Ishikawa (cell line): ENCODE results near the gene TMEM131.

ENCODE experiments used
- CEBPB ChIP-seq: IDR thresholded peaks from 2 replicates; pipeline ENCODE4 v1.6.1; 2012
- EP300 ChIP-seq: IDR thresholded peaks from 2 replicates; pipeline ENCODE4 v1.6.1; 2012; ENCODE audit warnings: borderline replicate concordance
- NFIC ChIP-seq: IDR thresholded peaks from 2 replicates; pipeline ENCODE4 v1.6.1; 2012
- TAF1 ChIP-seq: IDR thresholded peaks from 2 replicates; pipeline ENCODE4 v1.6.1; 2012; ENCODE audit warnings: low read depth, mild to moderate bottlenecking
- YY1 ChIP-seq: IDR thresholded peaks from 2 replicates; pipeline ENCODE4 v1.6.1; 2012; ENCODE audit warnings: low read depth
- TF ChIP-seq, protein P1 (sequence below): IDR thresholded peaks from 2 replicates; pipeline ENCODE4 v1.6.1; 2012; ENCODE audit warnings: low read depth, mild to moderate bottlenecking
- TF ChIP-seq, protein P2 (sequence below): IDR thresholded peaks from 2 replicates; pipeline ENCODE4 v1.6.1; 2012

DNA sequence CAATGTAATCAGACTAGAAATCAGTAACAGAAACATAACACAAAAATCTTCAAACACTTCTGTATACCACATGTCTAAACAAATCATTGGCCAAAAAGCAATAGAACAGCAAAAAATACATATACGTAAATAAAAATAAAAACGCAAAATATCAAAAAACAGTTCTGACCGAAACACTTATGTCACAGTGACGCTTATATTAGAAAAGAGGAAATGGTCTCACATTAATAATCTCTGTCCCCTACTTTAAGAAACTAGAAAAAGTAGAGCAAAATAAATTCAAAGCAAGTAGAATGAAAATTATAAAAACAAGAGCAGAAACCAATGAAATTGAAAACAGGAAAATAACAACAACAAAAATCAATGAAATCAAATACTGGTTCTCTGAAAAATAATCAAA, 41.9 kb downstream of the TMEM131 start:
- TF ChIP-seq, protein P1, sequence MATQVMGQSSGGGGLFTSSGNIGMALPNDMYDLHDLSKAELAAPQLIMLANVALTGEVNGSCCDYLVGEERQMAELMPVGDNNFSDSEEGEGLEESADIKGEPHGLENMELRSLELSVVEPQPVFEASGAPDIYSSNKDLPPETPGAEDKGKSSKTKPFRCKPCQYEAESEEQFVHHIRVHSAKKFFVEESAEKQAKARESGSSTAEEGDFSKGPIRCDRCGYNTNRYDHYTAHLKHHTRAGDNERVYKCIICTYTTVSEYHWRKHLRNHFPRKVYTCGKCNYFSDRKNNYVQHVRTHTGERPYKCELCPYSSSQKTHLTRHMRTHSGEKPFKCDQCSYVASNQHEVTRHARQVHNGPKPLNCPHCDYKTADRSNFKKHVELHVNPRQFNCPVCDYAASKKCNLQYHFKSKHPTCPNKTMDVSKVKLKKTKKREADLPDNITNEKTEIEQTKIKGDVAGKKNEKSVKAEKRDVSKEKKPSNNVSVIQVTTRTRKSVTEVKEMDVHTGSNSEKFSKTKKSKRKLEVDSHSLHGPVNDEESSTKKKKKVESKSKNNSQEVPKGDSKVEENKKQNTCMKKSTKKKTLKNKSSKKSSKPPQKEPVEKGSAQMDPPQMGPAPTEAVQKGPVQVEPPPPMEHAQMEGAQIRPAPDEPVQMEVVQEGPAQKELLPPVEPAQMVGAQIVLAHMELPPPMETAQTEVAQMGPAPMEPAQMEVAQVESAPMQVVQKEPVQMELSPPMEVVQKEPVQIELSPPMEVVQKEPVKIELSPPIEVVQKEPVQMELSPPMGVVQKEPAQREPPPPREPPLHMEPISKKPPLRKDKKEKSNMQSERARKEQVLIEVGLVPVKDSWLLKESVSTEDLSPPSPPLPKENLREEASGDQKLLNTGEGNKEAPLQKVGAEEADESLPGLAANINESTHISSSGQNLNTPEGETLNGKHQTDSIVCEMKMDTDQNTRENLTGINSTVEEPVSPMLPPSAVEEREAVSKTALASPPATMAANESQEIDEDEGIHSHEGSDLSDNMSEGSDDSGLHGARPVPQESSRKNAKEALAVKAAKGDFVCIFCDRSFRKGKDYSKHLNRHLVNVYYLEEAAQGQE, result no peak
- TF ChIP-seq TAF1 (no peak), NFIC (no peak), CEBPB (no peak), YY1 (no peak), EP300 (no peak)
- TF ChIP-seq, protein P2, sequence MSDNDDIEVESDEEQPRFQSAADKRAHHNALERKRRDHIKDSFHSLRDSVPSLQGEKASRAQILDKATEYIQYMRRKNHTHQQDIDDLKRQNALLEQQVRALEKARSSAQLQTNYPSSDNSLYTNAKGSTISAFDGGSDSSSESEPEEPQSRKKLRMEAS, result no peak
